ENCODE results near the gene SPATA31A3. TPM values are rescaled to one million over a fixed set of nuclear protein-coding genes. Genes with fewer than 3 reads are reported as not detected.
"Not testable (repeated sequence)": the region's sequence is repeated elsewhere in the genome, so short reads cannot be mapped to it uniquely, and the experiment has no call there.

The SPATA31A3 gene
- not detected in 2 replicates for total RNA-seq

DNA sequence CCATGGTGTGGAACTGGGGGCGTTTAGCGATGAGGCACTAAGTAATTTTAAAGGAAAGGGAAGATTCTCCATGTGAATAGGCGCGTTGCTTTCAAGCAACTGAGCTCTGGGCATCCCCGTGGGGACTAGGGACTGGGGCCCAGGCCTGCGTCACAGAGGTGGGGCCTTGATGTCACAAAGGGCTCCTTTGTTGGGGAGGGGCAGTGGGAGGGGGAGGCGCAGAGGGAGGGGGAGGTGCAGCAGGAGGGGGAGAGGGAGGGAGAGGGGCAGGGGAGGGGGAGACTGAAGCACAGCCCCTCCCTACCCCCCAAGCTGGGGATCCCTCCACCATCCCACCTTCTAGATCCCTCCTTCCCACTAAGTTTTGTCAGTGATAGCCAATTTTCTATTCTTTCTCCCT, at the start of gene SPATA31A3:
TSS of gene SPATA31A3 (minus strand) at position 101 of the 400 bp plus-strand sequence. CDS start at position 72, 29 bp downstream.
- not testable (repeated sequence) for H3K27me3 ChIP-seq (ENCODE audit: control insufficient read depth, insufficient read depth, low read length); H3K4me3 ChIP-seq (ENCODE audit: low read depth, low read length); DNase-seq (ENCODE audit: low read depth); H3K36me3 ChIP-seq (ENCODE audit: control insufficient read depth, insufficient read depth, low read length)

DNA sequence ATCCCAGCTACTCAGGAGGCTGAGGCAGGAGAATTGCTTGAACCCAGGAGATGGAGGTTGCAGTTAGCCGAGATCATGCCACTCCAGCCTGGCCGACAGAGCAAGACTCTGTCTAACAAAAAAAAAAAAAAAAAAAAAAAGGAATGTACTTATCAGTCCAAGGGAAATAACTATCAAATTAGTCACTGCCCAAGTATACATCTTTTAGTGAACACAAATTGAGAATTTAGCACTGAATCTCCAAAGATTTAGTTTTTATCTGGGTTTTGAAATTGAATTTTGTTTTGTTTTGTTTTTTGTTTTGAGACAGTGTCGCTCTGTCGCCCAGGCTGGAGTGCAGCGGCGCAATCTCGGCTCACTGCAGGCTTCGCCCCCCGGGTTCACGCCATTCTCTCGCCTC, 39.8 kb downstream of the SPATA31A3 start:
- not testable (repeated sequence) for DNase-seq (ENCODE audit: low read depth); H3K4me3 ChIP-seq (ENCODE audit: low read depth, low read length); H3K36me3 ChIP-seq (ENCODE audit: control insufficient read depth, insufficient read depth, low read length); H3K27me3 ChIP-seq (ENCODE audit: control insufficient read depth, insufficient read depth, low read length)

DNA sequence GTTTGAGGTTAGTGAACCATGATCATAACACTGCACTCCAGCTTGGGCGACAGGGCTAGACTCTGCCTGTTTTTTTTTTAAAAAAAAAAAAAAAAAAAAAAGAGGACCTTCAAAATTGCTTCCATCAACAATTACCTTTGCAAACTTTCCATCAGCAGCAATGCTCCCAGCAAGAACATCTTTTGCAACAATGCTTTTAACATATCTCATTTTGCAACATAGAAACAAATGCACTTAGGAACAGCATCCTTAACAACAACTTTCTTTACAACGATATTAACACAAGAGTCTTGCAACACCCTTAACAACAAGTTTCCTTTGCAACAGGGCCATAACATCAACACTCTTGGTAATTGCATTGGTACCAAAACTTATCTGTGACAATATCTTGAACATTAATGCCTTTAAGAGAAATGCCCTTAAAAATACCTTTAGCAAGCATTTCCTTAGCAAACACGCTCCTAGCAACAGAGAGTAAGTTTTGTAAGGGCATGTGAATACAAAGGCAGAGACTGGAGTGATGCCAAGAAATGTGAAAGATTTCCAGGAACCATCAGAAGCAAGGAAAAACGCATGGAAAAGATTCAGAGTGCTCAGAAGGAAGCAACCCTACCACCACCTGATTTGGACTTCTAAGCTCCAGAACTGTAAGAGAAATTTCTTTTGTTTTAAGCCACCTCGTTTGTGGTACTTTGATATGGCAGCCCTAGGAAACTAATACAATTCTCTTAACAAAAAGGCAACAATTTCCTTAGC, 49.8 kb downstream of the SPATA31A3 start:
- H3K4me3 ChIP-seq (ENCODE audit: low read depth, low read length); H3K27me3 ChIP-seq (ENCODE audit: control insufficient read depth, insufficient read depth, low read length); DNase-seq (ENCODE audit: low read depth); H3K36me3 ChIP-seq (ENCODE audit: control insufficient read depth, insufficient read depth, low read length): not testable (repeated sequence)

DNA sequence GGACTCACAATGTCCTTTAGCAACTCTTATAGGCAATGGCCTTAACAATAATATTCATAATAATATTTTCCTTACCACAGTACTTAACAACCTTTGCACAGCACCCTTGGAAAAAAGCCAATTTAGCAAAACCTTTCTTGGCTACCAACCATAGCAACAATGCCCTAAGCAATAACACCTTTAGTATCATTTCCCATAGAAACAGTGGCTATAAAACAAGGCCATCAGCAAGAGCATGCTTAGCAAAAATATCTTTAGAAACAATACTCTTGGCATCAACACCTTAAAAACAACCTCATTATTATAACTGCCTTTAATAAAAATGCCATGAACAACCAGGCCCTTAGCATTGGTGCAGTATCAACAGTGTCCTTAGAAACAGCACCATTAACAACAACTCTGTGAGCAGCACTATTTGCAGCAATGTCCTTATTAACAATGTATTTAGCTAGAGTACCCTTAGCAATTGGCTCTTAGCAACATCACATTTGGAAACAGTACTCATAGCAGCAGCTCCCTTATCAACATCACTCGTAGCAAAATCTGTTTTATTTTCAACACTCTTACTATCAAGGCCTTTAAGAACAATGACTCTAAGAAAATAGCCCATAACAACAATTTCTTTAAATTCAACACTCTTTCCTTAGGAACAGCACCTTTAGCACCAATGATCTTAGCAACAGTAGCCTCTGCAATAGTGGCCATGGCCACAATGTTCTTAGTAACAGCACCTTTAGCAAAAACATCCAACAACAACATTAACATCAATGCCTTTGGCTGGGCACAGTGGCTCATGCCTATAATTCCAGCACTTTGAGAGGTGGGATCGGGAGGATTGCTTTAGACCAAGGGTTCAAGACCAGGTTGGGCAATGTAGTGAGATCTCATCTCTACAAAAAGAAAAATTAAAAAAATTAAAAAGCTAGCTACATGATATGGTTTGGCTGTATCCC, 52.2 kb downstream of the SPATA31A3 start:
- DNase-seq (ENCODE audit: low read depth); H3K27me3 ChIP-seq (ENCODE audit: control insufficient read depth, insufficient read depth, low read length); H3K4me3 ChIP-seq (ENCODE audit: low read depth, low read length); H3K36me3 ChIP-seq (ENCODE audit: control insufficient read depth, insufficient read depth, low read length): not testable (repeated sequence)

DNA sequence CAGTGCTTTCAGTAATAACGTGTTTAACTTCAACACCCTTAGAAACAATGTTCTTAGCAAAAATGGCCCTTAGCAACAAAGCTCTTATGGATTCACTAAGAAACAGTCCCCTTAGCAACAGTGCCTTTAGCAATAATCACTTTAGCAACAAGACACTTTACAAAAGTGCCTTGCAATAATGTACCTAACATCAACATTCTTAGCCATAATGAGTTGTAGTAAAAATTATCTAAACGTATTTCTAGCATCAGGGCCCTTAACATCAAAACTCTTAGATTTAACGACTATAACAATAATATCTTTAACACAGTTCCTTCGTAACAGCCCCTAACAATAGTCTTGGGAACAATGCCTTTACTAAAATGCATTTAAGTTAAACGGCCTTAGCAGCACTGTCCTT, 54.0 kb downstream of the SPATA31A3 start:
- not testable (repeated sequence) for H3K4me3 ChIP-seq (ENCODE audit: low read depth, low read length); DNase-seq (ENCODE audit: low read depth); H3K27me3 ChIP-seq (ENCODE audit: control insufficient read depth, insufficient read depth, low read length); H3K36me3 ChIP-seq (ENCODE audit: control insufficient read depth, insufficient read depth, low read length)

- not testable (repeated sequence) for H3K27me3 ChIP-seq (ENCODE audit: control insufficient read depth, insufficient read depth, low read length); H3K4me3 ChIP-seq (ENCODE audit: low read depth, low read length); H3K36me3 ChIP-seq (ENCODE audit: control insufficient read depth, insufficient read depth, low read length); DNase-seq (ENCODE audit: low read depth)
Observed at GRCh38 chr9:66937662-66938061, 54.7 kb downstream of the SPATA31A3 start.

Other genes starting within 250 kb of the SPATA31A3 start
- gene ZNF658, start 91.8 kb downstream of the SPATA31A3 start, total RNA-seq = 2.7 and 3.1 TPM in 2 replicates